GM10248 (cell line): Measurements from ENCODE around the gene GRHL1.

ENCODE experiments used
- CTCF ChIA-PET: fragments of 300-600 bp; sonication (Branson Sonifier 250); formaldehyde crosslinking; extraction: SDS; loops from one replicate; lab custom pipeline; 2021; ENCODE audit warnings: antibody characterized with exemption; lab: Yijun Ruan, JAX
- POLR2A ChIA-PET: fragments of 350-650 bp; sonication (Branson Sonifier 250); formaldehyde crosslinking; extraction: SDS; loops from one replicate; lab custom pipeline; 2020; ENCODE audit warnings: antibody characterized with exemption; lab: Yijun Ruan, JAX
- DNase-seq: peaks from one replicate; pipeline ENCODE4 v3.0.0; 2012; ENCODE audit errors: extremely low spot score
- TF ChIP-seq, protein P1 (sequence below): IDR thresholded peaks from 2 replicates; pipeline ENCODE4 v1.5.1; 2012; ENCODE audit warnings: mild to moderate bottlenecking, low read depth; ENCODE audit errors: extremely low read depth, missing control alignments, control extremely low read depth

Gene GRHL1

DNA sequence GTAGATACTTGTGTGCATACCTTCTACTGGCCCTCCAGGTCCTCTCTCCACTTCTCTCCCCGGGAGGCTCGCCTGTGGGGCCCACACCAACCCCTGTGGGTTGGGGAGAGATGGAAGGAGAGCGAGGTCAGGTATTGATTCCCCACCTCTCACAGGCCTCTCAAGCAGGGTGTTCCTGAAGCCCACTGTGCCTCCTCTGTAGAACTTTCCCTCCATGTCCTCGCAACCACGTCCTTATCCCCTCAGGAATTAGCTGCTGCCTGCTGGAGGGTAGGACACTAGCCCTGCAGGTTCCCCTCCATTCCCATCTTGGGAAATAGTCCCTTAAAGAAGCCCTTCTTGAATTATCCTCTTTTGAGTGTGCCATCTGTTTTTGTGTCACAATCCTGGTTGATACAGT lies 52.9 kb downstream of the GRHL1 start:
- CTCF ChIA-PET: interaction anchor here (2.4 kb wide), 1 partner anchor 20 kb away, joined by 11 read pairs; no protein-coding TSS in a partner anchor
- TF ChIP-seq, protein P1, sequence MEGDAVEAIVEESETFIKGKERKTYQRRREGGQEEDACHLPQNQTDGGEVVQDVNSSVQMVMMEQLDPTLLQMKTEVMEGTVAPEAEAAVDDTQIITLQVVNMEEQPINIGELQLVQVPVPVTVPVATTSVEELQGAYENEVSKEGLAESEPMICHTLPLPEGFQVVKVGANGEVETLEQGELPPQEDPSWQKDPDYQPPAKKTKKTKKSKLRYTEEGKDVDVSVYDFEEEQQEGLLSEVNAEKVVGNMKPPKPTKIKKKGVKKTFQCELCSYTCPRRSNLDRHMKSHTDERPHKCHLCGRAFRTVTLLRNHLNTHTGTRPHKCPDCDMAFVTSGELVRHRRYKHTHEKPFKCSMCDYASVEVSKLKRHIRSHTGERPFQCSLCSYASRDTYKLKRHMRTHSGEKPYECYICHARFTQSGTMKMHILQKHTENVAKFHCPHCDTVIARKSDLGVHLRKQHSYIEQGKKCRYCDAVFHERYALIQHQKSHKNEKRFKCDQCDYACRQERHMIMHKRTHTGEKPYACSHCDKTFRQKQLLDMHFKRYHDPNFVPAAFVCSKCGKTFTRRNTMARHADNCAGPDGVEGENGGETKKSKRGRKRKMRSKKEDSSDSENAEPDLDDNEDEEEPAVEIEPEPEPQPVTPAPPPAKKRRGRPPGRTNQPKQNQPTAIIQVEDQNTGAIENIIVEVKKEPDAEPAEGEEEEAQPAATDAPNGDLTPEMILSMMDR: no peak
- DNase-seq: no peak
- POLR2A ChIA-PET: no interaction called here

DNA sequence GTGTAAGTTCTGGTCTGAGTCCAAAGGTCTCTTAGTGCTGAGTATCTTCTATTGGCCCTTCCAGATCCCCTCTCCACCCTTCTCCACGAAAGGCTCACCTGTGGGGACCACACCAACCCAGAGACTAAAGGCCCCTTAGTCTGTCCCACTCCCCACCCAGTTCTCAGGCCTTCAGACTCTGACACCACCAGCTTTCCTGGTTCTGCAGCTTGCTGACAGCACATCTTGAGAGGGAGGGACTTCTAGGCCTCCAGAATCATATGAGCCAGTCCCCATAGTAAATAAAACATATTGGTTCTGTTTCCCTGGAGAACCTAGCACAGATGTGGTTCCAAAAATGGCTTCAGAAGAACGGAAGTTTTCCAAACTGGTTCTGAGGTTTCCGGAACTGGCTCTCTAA lies 53.3 kb downstream of the GRHL1 start:
- TF ChIP-seq, protein P1: no peak
- CTCF ChIA-PET: interaction anchor here (2.4 kb wide), 1 partner anchor 20 kb away, joined by 11 read pairs; no protein-coding TSS in a partner anchor
- POLR2A ChIA-PET: no interaction called here
- DNase-seq: no peak

DNA sequence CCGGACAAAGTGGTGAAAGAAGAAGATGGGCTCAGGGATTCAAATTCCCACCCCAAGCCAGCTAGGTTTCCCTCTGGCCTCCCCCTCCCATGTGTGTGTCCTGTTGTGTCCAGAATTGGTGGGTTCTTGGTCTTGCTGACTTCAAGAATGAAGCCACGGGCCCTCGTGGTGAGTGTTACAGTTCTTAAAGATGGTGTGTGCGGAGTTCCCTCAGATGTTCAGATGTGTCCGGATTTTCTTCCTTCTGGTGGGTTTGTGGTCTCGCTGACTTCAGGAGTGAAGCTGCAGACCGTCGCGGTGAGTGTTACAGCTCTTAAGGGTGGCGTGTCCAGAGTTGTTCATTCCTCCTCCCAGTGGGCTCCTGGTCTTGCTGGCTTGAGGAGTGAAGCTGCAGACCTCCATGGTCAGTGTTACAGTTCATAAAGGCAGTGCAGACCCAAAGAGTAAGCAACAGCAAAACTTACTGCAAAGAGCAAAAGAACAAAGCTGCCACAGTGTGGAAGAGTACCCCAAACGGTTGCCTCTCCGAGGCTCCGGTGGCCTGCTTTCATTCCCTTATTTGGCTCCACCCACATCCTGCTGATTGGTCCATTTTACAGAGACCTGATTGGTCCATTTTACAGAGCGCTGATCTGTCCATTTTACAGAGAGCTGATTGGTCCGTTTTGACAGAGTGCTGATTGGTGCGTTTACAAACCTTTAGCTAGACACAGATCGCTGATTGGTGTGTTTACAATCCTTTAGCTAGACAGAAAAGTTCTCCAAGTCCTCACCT lies 54.2 kb downstream of the GRHL1 start:
- no peak for DNase-seq
- POLR2A ChIA-PET: no interaction called here
- TF ChIP-seq, protein P1: no peak
- CTCF ChIA-PET: interaction anchor here (0.8 to 2.4 kb wide), 4 partner anchors 11 to 191 kb away, joined by 3 to 11 read pairs (median 4); no protein-coding TSS in a partner anchor

DNA sequence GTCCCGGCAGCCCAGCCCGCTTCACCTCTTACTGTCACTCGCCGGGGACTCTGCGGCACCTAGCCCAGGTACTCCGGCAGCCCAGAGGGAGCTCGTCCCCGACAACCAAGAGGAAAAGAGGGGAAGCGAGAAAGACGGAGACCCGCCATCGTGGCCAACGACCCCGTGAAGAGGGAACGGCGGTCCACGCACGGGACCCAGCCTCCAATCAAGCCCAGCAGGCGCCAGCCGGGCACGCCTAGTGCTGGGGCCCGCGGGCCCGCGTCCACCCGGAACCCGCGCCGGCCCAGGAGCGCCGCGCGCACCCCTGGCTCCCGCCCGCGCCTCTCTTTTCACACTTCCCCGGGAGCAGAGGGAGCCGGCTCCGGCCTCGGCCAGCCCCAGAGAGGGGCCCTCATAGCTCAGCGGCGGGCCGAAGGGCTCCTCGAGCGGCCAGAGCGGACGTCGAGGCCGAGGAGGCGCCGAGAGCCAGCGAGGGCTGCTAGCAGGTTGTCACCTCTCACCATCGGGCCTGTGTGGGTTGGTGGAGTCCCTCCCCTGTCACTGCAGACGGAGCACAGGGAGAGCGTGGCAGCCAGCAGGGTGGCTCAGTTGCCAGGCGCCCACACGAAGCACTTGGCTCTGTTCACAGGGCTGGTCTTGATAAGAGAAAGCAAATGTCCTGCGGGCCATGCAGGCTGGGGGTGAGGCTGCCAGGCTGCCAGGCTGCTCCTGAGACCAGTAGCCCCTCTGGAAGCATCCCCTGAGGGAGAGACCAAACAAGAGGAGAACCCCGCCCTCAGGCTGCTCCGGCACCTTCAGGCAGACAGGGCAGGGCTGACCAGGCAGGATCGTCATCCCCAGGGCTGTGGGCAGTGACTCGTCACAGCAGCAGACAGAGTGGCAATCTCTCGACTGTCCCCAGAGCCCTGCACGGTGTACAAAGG lies 55.0 kb downstream of the GRHL1 start:
- TF ChIP-seq, protein P1: no peak
- DNase-seq: no peak
- ChIA-PET POLR2A (no interaction called here), CTCF (interaction anchor here (0.8 to 2.4 kb wide), 5 partner anchors 9 to 192 kb away, joined by 3 to 11 read pairs (median 3); no protein-coding TSS in a partner anchor)

DNA sequence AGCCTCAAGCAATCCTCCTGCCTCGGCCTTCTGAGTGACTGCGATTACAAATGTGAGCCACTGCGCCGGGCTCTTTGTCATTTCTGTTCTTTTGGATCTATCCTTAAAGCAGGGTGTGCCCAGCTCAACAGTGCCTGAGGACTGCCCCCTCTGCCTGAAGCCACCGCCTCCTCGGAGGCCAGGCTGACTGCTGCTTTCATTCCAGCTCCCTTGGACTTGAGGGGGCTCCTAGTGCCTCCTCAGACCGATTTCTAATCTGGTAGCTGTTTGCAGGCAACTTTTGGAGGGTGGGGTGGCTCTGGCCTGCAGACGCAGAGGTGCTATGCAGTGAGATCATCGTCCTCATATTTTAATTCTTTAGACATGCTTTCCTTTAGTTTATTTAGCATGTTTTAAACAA lies 55.9 kb downstream of the GRHL1 start:
- no peak for DNase-seq
- ChIA-PET CTCF (interaction anchor here (0.9 to 2.4 kb wide), 2 partner anchors 9 to 10 kb away, joined by 3 to 6 read pairs; no protein-coding TSS in a partner anchor), POLR2A (no interaction called here)
- TF ChIP-seq, protein P1: no peak
